Measurements from ENCODE around the gene PEDS1. TPM values are rescaled to one million over a fixed set of nuclear protein-coding genes. Genes with fewer than 3 reads are reported as not detected.
A peak's percentile ranks its signal among the peaks of the same experiment; 100 is the strongest.

PEDS1 gene
- total and polyA plus RNA-seq, 10 of the 15 experiments (the other 5 are each of a cell fraction or from before 2014, with no cell fraction given), result 1.7 to 25.6 (median 16.8) TPM

DNA sequence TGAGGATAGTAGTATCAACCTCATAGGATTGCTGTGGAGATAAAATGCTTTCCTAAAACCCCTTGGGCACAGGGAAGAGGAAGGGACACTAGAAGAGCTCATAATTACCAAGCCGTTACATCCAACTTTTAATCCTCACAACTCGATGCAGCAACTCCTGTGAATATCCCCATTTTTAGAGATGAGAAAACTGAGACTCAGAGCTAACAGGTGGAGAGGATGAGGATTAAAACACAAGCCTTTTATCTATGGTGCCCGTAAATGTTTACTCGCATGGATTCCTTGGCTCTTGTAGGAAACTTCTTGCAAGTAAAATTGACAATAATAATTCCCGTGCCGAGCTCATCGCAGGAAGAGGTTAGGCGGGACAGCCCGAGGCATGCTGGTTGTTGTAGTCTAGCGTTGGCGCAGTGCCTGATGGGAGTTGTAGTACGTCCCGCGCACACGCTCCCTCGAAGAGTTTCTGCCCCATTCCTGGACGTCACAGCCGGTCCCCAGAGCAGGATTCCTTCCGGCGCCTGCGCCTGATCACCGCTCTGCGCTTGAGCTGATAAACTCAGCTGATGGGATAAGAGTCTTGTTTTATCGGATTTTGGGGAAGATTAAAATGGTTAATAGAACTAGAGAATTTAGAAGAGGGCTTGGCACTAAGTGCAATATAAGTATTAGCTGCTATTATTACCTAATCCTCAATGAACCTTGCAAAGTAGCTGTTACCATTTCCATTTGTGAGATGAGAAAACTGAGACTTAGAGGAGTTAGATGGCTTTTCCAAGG lies 37.7 kb downstream of the PEDS1 start (continued):
- no peak for TF ChIP-seq BACH1 (IDR thresholded peaks at IDR 0.05; ENCODE audit: borderline replicate concordance)
- TF ChIP-seq FOXM1 (IDR thresholded peaks at IDR 0.05; ENCODE audit: low read depth, low read length), result no peak
- TF ChIP-seq CBX3 (IDR thresholded peaks at IDR 0.05; ENCODE audit: borderline replicate concordance, low read depth), result no peak
- TF ChIP-seq, protein P1, sequence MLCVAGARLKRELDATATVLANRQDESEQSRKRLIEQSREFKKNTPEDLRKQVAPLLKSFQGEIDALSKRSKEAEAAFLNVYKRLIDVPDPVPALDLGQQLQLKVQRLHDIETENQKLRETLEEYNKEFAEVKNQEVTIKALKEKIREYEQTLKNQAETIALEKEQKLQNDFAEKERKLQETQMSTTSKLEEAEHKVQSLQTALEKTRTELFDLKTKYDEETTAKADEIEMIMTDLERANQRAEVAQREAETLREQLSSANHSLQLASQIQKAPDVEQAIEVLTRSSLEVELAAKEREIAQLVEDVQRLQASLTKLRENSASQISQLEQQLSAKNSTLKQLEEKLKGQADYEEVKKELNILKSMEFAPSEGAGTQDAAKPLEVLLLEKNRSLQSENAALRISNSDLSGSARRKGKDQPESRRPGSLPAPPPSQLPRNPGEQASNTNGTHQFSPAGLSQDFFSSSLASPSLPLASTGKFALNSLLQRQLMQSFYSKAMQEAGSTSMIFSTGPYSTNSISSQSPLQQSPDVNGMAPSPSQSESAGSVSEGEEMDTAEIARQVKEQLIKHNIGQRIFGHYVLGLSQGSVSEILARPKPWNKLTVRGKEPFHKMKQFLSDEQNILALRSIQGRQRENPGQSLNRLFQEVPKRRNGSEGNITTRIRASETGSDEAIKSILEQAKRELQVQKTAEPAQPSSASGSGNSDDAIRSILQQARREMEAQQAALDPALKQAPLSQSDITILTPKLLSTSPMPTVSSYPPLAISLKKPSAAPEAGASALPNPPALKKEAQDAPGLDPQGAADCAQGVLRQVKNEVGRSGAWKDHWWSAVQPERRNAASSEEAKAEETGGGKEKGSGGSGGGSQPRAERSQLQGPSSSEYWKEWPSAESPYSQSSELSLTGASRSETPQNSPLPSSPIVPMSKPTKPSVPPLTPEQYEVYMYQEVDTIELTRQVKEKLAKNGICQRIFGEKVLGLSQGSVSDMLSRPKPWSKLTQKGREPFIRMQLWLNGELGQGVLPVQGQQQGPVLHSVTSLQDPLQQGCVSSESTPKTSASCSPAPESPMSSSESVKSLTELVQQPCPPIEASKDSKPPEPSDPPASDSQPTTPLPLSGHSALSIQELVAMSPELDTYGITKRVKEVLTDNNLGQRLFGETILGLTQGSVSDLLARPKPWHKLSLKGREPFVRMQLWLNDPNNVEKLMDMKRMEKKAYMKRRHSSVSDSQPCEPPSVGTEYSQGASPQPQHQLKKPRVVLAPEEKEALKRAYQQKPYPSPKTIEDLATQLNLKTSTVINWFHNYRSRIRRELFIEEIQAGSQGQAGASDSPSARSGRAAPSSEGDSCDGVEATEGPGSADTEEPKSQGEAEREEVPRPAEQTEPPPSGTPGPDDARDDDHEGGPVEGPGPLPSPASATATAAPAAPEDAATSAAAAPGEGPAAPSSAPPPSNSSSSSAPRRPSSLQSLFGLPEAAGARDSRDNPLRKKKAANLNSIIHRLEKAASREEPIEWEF (IDR thresholded peaks at IDR 0.05; ENCODE audit: insufficient replicate concordance, low read depth, low read length), result no peak
- no peak for TF ChIP-seq EED (IDR thresholded peaks at IDR 0.05; ENCODE audit: low read depth)
- TF ChIP-seq, protein P2, sequence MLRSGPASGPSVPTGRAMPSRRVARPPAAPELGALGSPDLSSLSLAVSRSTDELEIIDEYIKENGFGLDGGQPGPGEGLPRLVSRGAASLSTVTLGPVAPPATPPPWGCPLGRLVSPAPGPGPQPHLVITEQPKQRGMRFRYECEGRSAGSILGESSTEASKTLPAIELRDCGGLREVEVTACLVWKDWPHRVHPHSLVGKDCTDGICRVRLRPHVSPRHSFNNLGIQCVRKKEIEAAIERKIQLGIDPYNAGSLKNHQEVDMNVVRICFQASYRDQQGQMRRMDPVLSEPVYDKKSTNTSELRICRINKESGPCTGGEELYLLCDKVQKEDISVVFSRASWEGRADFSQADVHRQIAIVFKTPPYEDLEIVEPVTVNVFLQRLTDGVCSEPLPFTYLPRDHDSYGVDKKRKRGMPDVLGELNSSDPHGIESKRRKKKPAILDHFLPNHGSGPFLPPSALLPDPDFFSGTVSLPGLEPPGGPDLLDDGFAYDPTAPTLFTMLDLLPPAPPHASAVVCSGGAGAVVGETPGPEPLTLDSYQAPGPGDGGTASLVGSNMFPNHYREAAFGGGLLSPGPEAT (IDR thresholded peaks at IDR 0.05; ENCODE audit: low read depth), result no peak
- no peak for TF ChIP-seq JUND (IDR thresholded peaks at IDR 0.05; ENCODE audit: low read depth, low read length)
- TF ChIP-seq MTA2 (IDR thresholded peaks at IDR 0.05; ENCODE audit: low read depth), result no peak
- TF ChIP-seq BCL11A (IDR thresholded peaks at IDR 0.05; ENCODE audit: low read depth, low read length), result no peak
- TF ChIP-seq IKZF1 (conservative IDR thresholded peaks at IDR 0.05), result peak; percentile 92
- 0 out of 2 replicates have a peak, but pooled peaks have one; percentile 56 for TF ChIP-seq NFXL1 (IDR thresholded peaks at IDR 0.05; ENCODE audit: borderline replicate concordance)
- TF ChIP-seq NR2F1 (conservative IDR thresholded peaks at IDR 0.05), result no peak
- TF ChIP-seq STAT3 (IDR thresholded peaks at IDR 0.05; ENCODE audit: low read depth, low read length), result no peak
- no peak for TF ChIP-seq KAT2A (conservative IDR thresholded peaks at IDR 0.05; ENCODE audit: control insufficient read depth, low read depth, low read length)
- no peak for TF ChIP-seq MYC (IDR thresholded peaks at IDR 0.05; ENCODE audit: insufficient read depth, insufficient read length, insufficient replicate concordance, low read length, severe bottlenecking)
- TF ChIP-seq CHD1 (IDR thresholded peaks at IDR 0.05; ENCODE audit: low read depth, low read length), result no peak
- no peak for TF ChIP-seq ZNF274 (IDR thresholded peaks at IDR 0.05; ENCODE audit: insufficient read depth, insufficient read length)
- TF ChIP-seq PAX5 (IDR thresholded peaks at IDR 0.05; ENCODE audit: borderline replicate concordance, low read depth, low read length), result no peak
- peak; percentile 67; the same call in 1 of the 2 replicates for TF ChIP-seq CHD2 (IDR thresholded peaks at IDR 0.05; ENCODE audit: borderline replicate concordance, low read depth, low read length)
- TF ChIP-seq, protein P3, sequence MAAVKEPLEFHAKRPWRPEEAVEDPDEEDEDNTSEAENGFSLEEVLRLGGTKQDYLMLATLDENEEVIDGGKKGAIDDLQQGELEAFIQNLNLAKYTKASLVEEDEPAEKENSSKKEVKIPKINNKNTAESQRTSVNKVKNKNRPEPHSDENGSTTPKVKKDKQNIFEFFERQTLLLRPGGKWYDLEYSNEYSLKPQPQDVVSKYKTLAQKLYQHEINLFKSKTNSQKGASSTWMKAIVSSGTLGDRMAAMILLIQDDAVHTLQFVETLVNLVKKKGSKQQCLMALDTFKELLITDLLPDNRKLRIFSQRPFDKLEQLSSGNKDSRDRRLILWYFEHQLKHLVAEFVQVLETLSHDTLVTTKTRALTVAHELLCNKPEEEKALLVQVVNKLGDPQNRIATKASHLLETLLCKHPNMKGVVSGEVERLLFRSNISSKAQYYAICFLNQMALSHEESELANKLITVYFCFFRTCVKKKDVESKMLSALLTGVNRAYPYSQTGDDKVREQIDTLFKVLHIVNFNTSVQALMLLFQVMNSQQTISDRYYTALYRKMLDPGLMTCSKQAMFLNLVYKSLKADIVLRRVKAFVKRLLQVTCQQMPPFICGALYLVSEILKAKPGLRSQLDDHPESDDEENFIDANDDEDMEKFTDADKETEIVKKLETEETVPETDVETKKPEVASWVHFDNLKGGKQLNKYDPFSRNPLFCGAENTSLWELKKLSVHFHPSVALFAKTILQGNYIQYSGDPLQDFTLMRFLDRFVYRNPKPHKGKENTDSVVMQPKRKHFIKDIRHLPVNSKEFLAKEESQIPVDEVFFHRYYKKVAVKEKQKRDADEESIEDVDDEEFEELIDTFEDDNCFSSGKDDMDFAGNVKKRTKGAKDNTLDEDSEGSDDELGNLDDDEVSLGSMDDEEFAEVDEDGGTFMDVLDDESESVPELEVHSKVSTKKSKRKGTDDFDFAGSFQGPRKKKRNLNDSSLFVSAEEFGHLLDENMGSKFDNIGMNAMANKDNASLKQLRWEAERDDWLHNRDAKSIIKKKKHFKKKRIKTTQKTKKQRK (IDR thresholded peaks at IDR 0.05; ENCODE audit: low read depth, low read length), result no peak
- TF ChIP-seq IRF4 (IDR thresholded peaks at IDR 0.05; ENCODE audit: low read depth, low read length), result no peak

Data from GM12878 (cell line).